GM12878 (cell line): ENCODE data around the gene BCAS4. TPM values are rescaled to one million over a fixed set of nuclear protein-coding genes. Genes with fewer than 3 reads are reported as not detected.

Experiments used
- ATAC-seq: fragments of 200-7000 bp; cut with Tn5 transposase; 3 replicates; pipeline ENCODE4 v1.9.1; 2020; ENCODE audit warnings: mild to moderate bottlenecking, moderate library complexity
- BruUV-seq: library from RNA; stranded (reverse); fragments of 400-500 nt; replicated peaks from 2 replicates; lab custom pipeline; 2021; lab: Mats Ljungman, UMichigan
- CTCF ChIA-PET: fragments of 300-600 bp; sonication (Branson Sonifier 250); formaldehyde crosslinking; extraction: SDS; loops from one replicate; lab custom pipeline; 2021; ENCODE audit warnings: inconsistent platforms; lab: Yijun Ruan, JAX
- POLR2A ChIA-PET: fragments of 350-600 bp; formaldehyde crosslinking; extraction: SDS; loops from one replicate; lab custom pipeline; 2021; ENCODE audit warnings: inconsistent platforms; lab: Charles Lee
- RAD21 ChIA-PET: fragments of 300-600 bp; sonication (Branson Sonifier 250); formaldehyde crosslinking; loops from one replicate; lab custom pipeline; 2023; ENCODE audit warnings: antibody characterized with exemption; ENCODE audit not compliant: unreplicated experiment; lab: Charles Lee
- SMC1A ChIA-PET: fragments of 300-600 bp; sonication (Branson Sonifier 250); formaldehyde crosslinking; loops from one replicate; lab custom pipeline; 2023; ENCODE audit not compliant: unreplicated experiment, uncharacterized antibody; lab: Charles Lee
- DNase-seq: peaks from one replicate; pipeline ENCODE4 v3.0.0-alpha.2; 2011; ENCODE audit warnings: low read depth, low spot score
- FAIRE-seq: peaks from 3 replicates; lab custom pipeline; 2011; peaks lifted over from hg19 to GRCh38; lab: Jason Lieb, UNC
- H2AFZ ChIP-seq: 2 replicates; pipeline ENCODE4 v1.6.0; 2011; ENCODE audit warnings: low read depth, low read length, control low read depth; ENCODE audit not compliant: control insufficient read depth
- H3K27ac ChIP-seq: 2 replicates; pipeline ENCODE4 v1.5.1; 2011; ENCODE audit warnings: control low read depth; ENCODE audit not compliant: control insufficient read depth, insufficient read depth
- H3K27me3 ChIP-seq, 2 experiments: replicated peaks in 1 of 2; 2 replicates each; pipeline versions ENCODE4 v1.6.0 to v1.6.1; 2011; ENCODE audit warnings: low read length in 1 of 2; ENCODE audit not compliant: control insufficient read depth in 2 of 2, insufficient read depth in 2 of 2
- H3K36me3 ChIP-seq, 2 experiments: 2 replicates each; pipeline ENCODE4 v1.5.1; 2011; ENCODE audit warnings: low read length in 1 of 2; ENCODE audit not compliant: control insufficient read depth in 2 of 2, insufficient read depth in 2 of 2
- H3K4me1 ChIP-seq: 2 replicates; pipeline ENCODE4 v1.6.1; 2011; ENCODE audit warnings: mild to moderate bottlenecking, low read length, moderate library complexity, mixed read lengths; ENCODE audit not compliant: control insufficient read depth, insufficient read depth
- H3K4me2 ChIP-seq: 2 replicates; pipeline ENCODE4 v1.6.0; 2011; ENCODE audit warnings: control low read depth; ENCODE audit not compliant: control insufficient read depth, insufficient read depth
- H3K4me3 ChIP-seq: fragments of 200-600 bp; sonication (generic); 2 replicates; pipeline ENCODE4 v1.5.1; 2016
- H3K79me2 ChIP-seq: 2 replicates; pipeline ENCODE4 v1.6.0; 2011; ENCODE audit warnings: low read length; ENCODE audit not compliant: control insufficient read depth, insufficient read depth
- H3K9ac ChIP-seq: 2 replicates; pipeline ENCODE4 v1.8.0; 2011; ENCODE audit warnings: low read length, control low read depth, mixed read lengths; ENCODE audit not compliant: control insufficient read depth, insufficient read depth
- H3K9me3 ChIP-seq: replicated peaks from 3 replicates; pipeline ENCODE4 v1.5.1; 2011; ENCODE audit warnings: mild to moderate bottlenecking, low read length; ENCODE audit not compliant: control insufficient read depth, insufficient read depth
- H4K20me1 ChIP-seq: 2 replicates; pipeline ENCODE4 v1.6.0; 2011; ENCODE audit not compliant: control insufficient read depth, insufficient read depth
- EZH2 ChIP-seq: IDR thresholded peaks from 2 replicates; pipeline ENCODE4 v1.6.1; 2012; ENCODE audit warnings: low read depth, mild to moderate bottlenecking, control low read depth, inconsistent platforms, low read length, borderline replicate concordance; ENCODE audit not compliant: control insufficient read depth
- JUNB ChIP-seq: IDR thresholded peaks from 2 replicates; pipeline ENCODE4 v1.6.1; 2016; ENCODE audit warnings: antibody characterized with exemption, mild to moderate bottlenecking
- NR2C1 ChIP-seq: fragments of 450-650 bp; IDR thresholded peaks from 2 replicates; pipeline ENCODE4 v1.6.1; 2017; ENCODE audit warnings: antibody characterized with exemption, mild to moderate bottlenecking, moderate library complexity
- ZBED1 ChIP-seq: IDR thresholded peaks from 2 replicates; pipeline ENCODE4 v1.6.1; 2016; ENCODE audit warnings: borderline replicate concordance
- ZNF24 ChIP-seq: fragments of 450-650 bp; IDR thresholded peaks from 2 replicates; pipeline ENCODE4 v1.6.1; 2017; ENCODE audit warnings: antibody characterized with exemption, mild to moderate bottlenecking
- ZNF622 ChIP-seq: fragments of 450-650 bp; IDR thresholded peaks from 2 replicates; pipeline ENCODE4 v1.6.1; 2017; ENCODE audit warnings: mild to moderate bottlenecking, inconsistent platforms
- WGBS: methylation state at CpG from one replicate; pipeline ENCODE4 v1.1.6; 2016; ENCODE audit warnings: low lambda C conversion rate; ENCODE audit not compliant: insufficient replicate concordance, insufficient coverage; ENCODE audit errors: missing lambda C conversion rate; 5-methylcytosine and 5-hydroxymethylcytosine counted together
- in situ Hi-C: fragments of 300-500 bp; cut with MboI; formaldehyde crosslinking; loops from 9 replicates; pipeline ENCODE4 v1.14.3; 2018; ENCODE audit warnings: mixed read lengths
- intact Hi-C: fragments of 100-400 bp; cut with micrococcal nuclease; formaldehyde crosslinking; loops from one replicate; pipeline ENCODE4 v1.14.2; 2022; ENCODE audit not compliant: unreplicated experiment
- polyA plus RNA-seq, 11 experiments: library from polyadenylated mRNA; depleted of rRNA in 4 of 11; unstranded in 6 of 11; stranded (reverse) in 5 of 11; fragments of >200 nt; fragmentation: Nextera tagmentation in 4 of 11; fragmentation: Illumina TruSeq in 1 of 11; extraction: Ambion mirVana in 4 of 11; extraction: Trizol in 1 of 11; gene quantifications; 1 replicate in 1 of 11; 2 replicates in 10 of 11; pipeline versions ENCODE4 v1.2.1 to v1.2.3, GENCODE V29; 2011 to 2016; ENCODE audit warnings: inconsistent platforms in 2 of 11, missing spikeins in 2 of 11, low read depth in 1 of 11
- total RNA-seq, 4 experiments: library from RNA; depleted of rRNA in 3 of 4; stranded (reverse); fragments of >200 nt in 3 of 4; fragmentation: Illumina TruSeq in 1 of 4; extraction: Trizol in 1 of 4; gene quantifications; 2 replicates each; pipeline versions ENCODE4 v1.2.1 to v1.2.3, GENCODE V29; 2013 to 2021
- TF ChIP-seq, protein P1 (sequence below): IDR thresholded peaks from 2 replicates; pipeline ENCODE4 v1.6.1; 2011; ENCODE audit warnings: borderline replicate concordance, low read depth, mild to moderate bottlenecking, moderate library complexity, low read length; ENCODE audit not compliant: insufficient read depth, poor library complexity, severe bottlenecking
- TF ChIP-seq, protein P2 (sequence below): IDR thresholded peaks from 2 replicates; pipeline ENCODE4 v1.6.1; 2012; ENCODE audit warnings: low read length, inconsistent platforms
- TF ChIP-seq, protein P3 (sequence below): IDR thresholded peaks from 2 replicates; pipeline ENCODE4 v1.6.1; 2011; ENCODE audit warnings: mild to moderate bottlenecking, low read depth, low read length, moderate library complexity; ENCODE audit not compliant: insufficient replicate concordance

BCAS4 gene
- total and polyA plus RNA-seq, 10 of the 15 experiments (the other 5 are each of a cell fraction or from before 2014, with no cell fraction given), result 14.8 to 214 (median 65.3) TPM

DNA sequence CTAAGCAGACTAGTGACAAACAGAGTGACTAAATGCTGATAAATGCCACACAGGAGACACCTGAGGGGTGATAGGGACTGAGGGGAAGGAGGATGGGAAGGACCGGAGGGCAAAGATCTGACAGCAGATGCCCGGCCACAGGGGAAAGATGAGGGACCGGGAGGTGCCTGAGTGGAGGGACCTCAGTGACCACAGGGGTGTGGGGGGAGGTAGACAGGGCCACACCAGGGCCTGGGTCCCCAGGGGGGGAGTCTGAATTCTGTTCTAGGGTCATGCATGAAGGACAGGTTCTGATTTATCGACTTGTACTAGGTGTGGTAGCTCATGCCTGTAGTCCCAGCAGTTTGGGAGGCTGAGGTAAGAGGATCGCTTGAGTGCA is 6.9 kb downstream of the BCAS4 start:
- no peak overlapping the region for H3K27ac ChIP-seq
- POLR2A ChIA-PET, result interaction anchor here (1.0 kb wide), 1 partner anchor 12 kb away, joined by 9 read pairs; no protein-coding TSS in a partner anchor
- no peak overlapping the region for H2AFZ ChIP-seq
- no peak for TF ChIP-seq ZNF24
- TF ChIP-seq, protein P1, sequence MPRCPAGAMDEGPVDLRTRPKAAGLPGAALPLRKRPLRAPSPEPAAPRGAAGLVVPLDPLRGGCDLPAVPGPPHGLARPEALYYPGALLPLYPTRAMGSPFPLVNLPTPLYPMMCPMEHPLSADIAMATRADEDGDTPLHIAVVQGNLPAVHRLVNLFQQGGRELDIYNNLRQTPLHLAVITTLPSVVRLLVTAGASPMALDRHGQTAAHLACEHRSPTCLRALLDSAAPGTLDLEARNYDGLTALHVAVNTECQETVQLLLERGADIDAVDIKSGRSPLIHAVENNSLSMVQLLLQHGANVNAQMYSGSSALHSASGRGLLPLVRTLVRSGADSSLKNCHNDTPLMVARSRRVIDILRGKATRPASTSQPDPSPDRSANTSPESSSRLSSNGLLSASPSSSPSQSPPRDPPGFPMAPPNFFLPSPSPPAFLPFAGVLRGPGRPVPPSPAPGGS, result no peak
- no peak for TF ChIP-seq NR2C1
- TF ChIP-seq ZBED1, result no peak
- TF ChIP-seq, protein P2, sequence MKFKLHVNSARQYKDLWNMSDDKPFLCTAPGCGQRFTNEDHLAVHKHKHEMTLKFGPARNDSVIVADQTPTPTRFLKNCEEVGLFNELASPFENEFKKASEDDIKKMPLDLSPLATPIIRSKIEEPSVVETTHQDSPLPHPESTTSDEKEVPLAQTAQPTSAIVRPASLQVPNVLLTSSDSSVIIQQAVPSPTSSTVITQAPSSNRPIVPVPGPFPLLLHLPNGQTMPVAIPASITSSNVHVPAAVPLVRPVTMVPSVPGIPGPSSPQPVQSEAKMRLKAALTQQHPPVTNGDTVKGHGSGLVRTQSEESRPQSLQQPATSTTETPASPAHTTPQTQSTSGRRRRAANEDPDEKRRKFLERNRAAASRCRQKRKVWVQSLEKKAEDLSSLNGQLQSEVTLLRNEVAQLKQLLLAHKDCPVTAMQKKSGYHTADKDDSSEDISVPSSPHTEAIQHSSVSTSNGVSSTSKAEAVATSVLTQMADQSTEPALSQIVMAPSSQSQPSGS, result no peak
- no peak for TF ChIP-seq JUNB
- TF ChIP-seq ZNF622, result no peak
- TF ChIP-seq, protein P3, sequence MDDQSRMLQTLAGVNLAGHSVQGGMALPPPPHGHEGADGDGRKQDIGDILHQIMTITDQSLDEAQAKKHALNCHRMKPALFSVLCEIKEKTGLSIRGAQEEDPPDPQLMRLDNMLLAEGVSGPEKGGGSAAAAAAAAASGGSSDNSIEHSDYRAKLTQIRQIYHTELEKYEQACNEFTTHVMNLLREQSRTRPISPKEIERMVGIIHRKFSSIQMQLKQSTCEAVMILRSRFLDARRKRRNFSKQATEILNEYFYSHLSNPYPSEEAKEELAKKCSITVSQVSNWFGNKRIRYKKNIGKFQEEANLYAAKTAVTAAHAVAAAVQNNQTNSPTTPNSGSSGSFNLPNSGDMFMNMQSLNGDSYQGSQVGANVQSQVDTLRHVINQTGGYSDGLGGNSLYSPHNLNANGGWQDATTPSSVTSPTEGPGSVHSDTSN, result no peak
- no peak for TF ChIP-seq EZH2
- no peaks in the 10 kb centered on the region for H4K20me1 ChIP-seq
- no peak overlapping the region for H3K9ac ChIP-seq
- H3K4me2 ChIP-seq, result no peak overlapping the region
- H3K79me2 ChIP-seq, result peaks cover 79% of the 10 kb centered on the region
- intact Hi-C loops (no loop called here), in situ Hi-C loops (loop anchor here (10.0 to 25.0 kb wide), 2 partner anchors 287 to 1386 kb away; partner anchors contain the start of genes PTPN1 and ZFP64)
- SMC1A ChIA-PET, result interaction anchor here (1.0 kb wide), 1 partner anchor 20 kb away, joined by 3 read pairs; no protein-coding TSS in a partner anchor
- no peak overlapping the region for H3K4me3 ChIP-seq
- 99% methylated on average over 5 of the region's 5 CpGs for WGBS
- BruUV-seq, result no TSS peak
- ATAC-seq (no peak), FAIRE-seq (no peak), DNase-seq (no peak)
- RAD21 ChIA-PET, result interaction anchor here (0.9 to 1.0 kb wide), 2 partner anchors 11 to 126 kb away, joined by 3 to 4 read pairs; no protein-coding TSS in a partner anchor
- H3K9me3 ChIP-seq, result no peaks in the 10 kb centered on the region
- 0 out of 4 replicates have a peak, but pooled peaks cover 1 to 2% of the 10 kb centered on the region in 2 experiments for H3K36me3 ChIP-seq
- CTCF ChIA-PET, result interaction anchor here (0.9 to 1.3 kb wide), 3 partner anchors 8 to 128 kb away, joined by 3 to 5 read pairs (median 3); no protein-coding TSS in a partner anchor
- peaks cover 41% of the 10 kb centered on the region for H3K4me1 ChIP-seq
- H3K27me3 ChIP-seq, result no peaks in the 10 kb centered on the region
